HS-27A (cell line): ENCODE measurements around the gene DTX3.
"Not testable (repeated sequence)": the region's sequence is repeated elsewhere in the genome, so short reads cannot be mapped to it uniquely, and the experiment has no call there.

ENCODE experiments used
- DNase-seq: peaks from one replicate; pipeline ENCODE4 v3.0.0-alpha.2; 2012; ENCODE audit warnings: low read depth, missing footprints

Gene DTX3

GRCh38 chr12:57632073-57632957 is 27.7 kb downstream of the DTX3 start:
- DNase-seq: no peak

GRCh38 chr12:57632958-57633840 is 28.6 kb downstream of the DTX3 start, which contains the start of gene B4GALNT1:
Gene B4GALNT1, minus strand, starts transcription at chr12:57633201. Its CDS starts 1,069 bp downstream, at chr12:57632132.
- DNase-seq: no peak

GRCh38 chr12:57636731-57637130 is 32.1 kb downstream of the DTX3 start:
- not testable (repeated sequence) for DNase-seq

- DNase-seq: no peak
These were observed 32.7 kb downstream of the DTX3 start for GRCh38 chr12:57637364-57637763.

GRCh38 chr12:57638096-57638495 is 33.5 kb downstream of the DTX3 start:
- no peak for DNase-seq

GRCh38 chr12:57640175-57641042 is 35.8 kb downstream of the DTX3 start:
- no peak for DNase-seq

- DNase-seq: no peak
These were observed 37.2 kb downstream of the DTX3 start for GRCh38 chr12:57641699-57642442.

GRCh38 chr12:57645990-57646658 is 41.5 kb downstream of the DTX3 start:
- not testable (repeated sequence) for DNase-seq

GRCh38 chr12:57646659-57647049 is 42.0 kb downstream of the DTX3 start:
- DNase-seq: not testable (repeated sequence)

- no peak for DNase-seq
These were observed 49.4 kb downstream of the DTX3 start for GRCh38 chr12:57654042-57654441.

- DNase-seq: no peak
These were observed 51.1 kb downstream of the DTX3 start for GRCh38 chr12:57655541-57656240.

GRCh38 chr12:57656408-57656807 is 51.8 kb downstream of the DTX3 start:
- DNase-seq: not testable (repeated sequence)

GRCh38 chr12:57657744-57658143 is 53.1 kb downstream of the DTX3 start:
- DNase-seq: no peak

GRCh38 chr12:57658890-57659289 is 54.3 kb downstream of the DTX3 start:
- DNase-seq: no peak
